Muscle of leg (tissue), 11 donors: Measurements from ENCODE around the gene PIAS3. TPM values are rescaled to one million over a fixed set of nuclear protein-coding genes. Genes with fewer than 3 reads are reported as not detected.
A peak's percentile ranks its signal among the peaks of the same experiment; 100 is the strongest.
"Not testable (repeated sequence)": the region's sequence is repeated elsewhere in the genome, so short reads cannot be mapped to it uniquely, and the experiment has no call there.

Source experiments
- DNase-seq: peaks from one replicate; pipeline ENCODE4 v3.0.0; 2013
- H3K27ac ChIP-seq: one replicate; pipeline ENCODE4 v1.5.1; 2013; ENCODE audit warnings: mild to moderate bottlenecking, low read length, control low read depth
- H3K27me3 ChIP-seq: one replicate; pipeline ENCODE4 v1.6.1; 2013; ENCODE audit warnings: low read length; ENCODE audit not compliant: control insufficient read depth, insufficient read depth
- H3K36me3 ChIP-seq: one replicate; pipeline ENCODE4 v1.6.1; 2013; ENCODE audit warnings: low read length; ENCODE audit not compliant: control insufficient read depth, insufficient read depth
- H3K4me1 ChIP-seq: one replicate; pipeline ENCODE4 v1.6.1; 2013; ENCODE audit warnings: low read length; ENCODE audit not compliant: control insufficient read depth, insufficient read depth
- H3K4me3 ChIP-seq: one replicate; pipeline ENCODE4 v1.5.1; 2013; ENCODE audit warnings: low read length, control low read depth
- H3K9me3 ChIP-seq: replicated peaks from 2 replicates; pipeline ENCODE4 v1.6.1; 2013; ENCODE audit warnings: low read depth, low read length; ENCODE audit not compliant: control insufficient read depth
- WGBS: methylation state at CpG from one replicate; pipeline ENCODE4 v1.1.5; 2013; ENCODE audit warnings: missing lambda C conversion rate; ENCODE audit not compliant: insufficient coverage; 5-methylcytosine and 5-hydroxymethylcytosine counted together
- polyA plus RNA-seq, 8 donors: library from polyadenylated mRNA; unstranded; fragments of 120-200 nt; gene quantifications; one replicate each; pipeline versions ENCODE4 v1.2.1 to v1.2.3, GENCODE V29; 2013; ENCODE audit warnings: inconsistent platforms in 1 of 8, low replicate concordance in 1 of 8; ENCODE audit not compliant: insufficient read length in 8 of 8, insufficient read depth in 1 of 8
- total RNA-seq: library from RNA; stranded (reverse); fragments of 120-200 nt; gene quantifications from one replicate; pipeline ENCODE4 v1.2.4, GENCODE V29; 2013

Gene PIAS3
- total and polyA plus RNA-seq, 9 donors, result 20.8 to 63.8 (median 46.7) TPM

- no peaks in the 10 kb centered on the region for H3K27me3 ChIP-seq
- WGBS, result 82% methylated on average over 7 of the region's 7 CpGs
Measured at GRCh38 chr1:145855426-145855948, 3.4 kb downstream of the PIAS3 start.

DNA sequence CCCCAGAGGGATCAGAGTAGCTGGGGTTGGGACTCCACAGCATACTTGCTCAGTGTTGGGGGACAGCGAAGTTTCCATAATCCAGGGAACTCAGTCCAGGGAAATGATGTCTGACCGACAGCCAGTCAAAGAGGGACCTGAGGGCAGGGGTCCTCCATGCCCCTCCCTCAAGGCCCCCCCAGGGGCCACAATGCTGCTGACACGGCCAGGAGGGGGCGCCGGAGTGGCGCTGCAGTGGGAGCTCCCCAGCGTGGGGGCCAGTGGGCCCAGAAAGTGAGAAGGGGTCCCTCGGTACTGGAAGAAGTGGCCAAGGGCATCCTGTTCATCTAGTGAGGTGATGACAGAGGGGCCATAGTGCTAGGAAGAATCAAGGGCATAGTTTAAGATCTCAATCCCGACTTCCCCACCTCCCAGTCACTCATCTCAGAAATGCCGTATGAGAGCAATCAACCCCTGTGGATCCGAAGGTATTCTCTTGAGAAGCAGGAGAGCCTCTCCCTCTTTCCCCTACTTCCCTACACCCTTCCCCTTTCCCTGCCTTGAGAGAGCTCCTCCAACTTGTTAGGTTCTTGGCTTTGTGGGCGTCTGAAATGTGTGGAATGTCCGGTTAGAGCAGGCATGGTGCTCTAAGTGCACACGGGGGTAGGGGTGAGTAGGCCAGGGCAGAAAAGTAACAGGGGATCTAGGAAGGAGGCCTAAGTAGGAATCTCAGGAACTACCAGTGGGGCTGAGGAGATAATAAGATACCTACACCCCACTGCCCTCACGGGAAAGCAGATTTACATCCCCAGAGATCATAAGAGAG, 9.3 kb downstream of the PIAS3 start:
- no peaks in the 10 kb centered on the region for H3K9me3 ChIP-seq
- WGBS, result 100% methylated on average over 1 of the region's 15 CpGs
- no peak for DNase-seq
- no peak overlapping the region for H3K27ac ChIP-seq
- peaks cover 64% of the 10 kb centered on the region for H3K36me3 ChIP-seq
- no peaks in the 10 kb centered on the region for H3K27me3 ChIP-seq
- peaks cover 10% of the 10 kb centered on the region for H3K4me1 ChIP-seq
- no peak overlapping the region for H3K4me3 ChIP-seq

More at GRCh38 chr1:145855426-145855948, 3.4 kb downstream of the PIAS3 start:
- Histone ChIP-seq H3K4me3 (no peak overlapping the region), H3K27ac (no peak overlapping the region), H3K9me3 (no peaks in the 10 kb centered on the region), H3K36me3 (peaks cover 68% of the 10 kb centered on the region), H3K4me1 (peaks cover 15% of the 10 kb centered on the region)
- DNase-seq, result no peak

DNA sequence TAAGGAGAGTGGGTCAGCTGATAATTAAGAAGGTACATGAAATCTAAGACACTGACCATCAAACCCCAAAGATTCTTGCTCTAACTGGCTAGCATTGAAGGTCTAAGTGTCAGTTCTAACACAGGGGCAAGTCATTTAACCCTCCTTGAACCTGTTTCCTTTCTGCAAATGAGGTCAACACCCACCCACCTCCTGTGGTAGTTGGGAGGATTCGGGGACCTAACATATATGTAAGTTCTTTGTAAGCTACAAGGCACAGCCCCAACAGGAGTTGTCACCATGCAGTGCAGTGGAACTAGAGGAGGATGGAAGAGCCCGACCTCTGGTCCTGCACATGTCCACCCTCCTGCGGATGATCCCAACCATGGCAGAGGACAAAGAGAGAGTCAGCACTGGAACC, 11.1 kb downstream of the PIAS3 start:
- no peak overlapping the region for H3K4me3 ChIP-seq
- no peak overlapping the region for H3K27ac ChIP-seq
- DNase-seq, result no peak
- H3K9me3 ChIP-seq, result no peaks in the 10 kb centered on the region
- H3K27me3 ChIP-seq, result no peaks in the 10 kb centered on the region
- WGBS, result 95% methylated on average over 2 of the region's 3 CpGs
- H3K4me1 ChIP-seq, result peaks cover 10% of the 10 kb centered on the region
- H3K36me3 ChIP-seq, result peaks cover 51% of the 10 kb centered on the region

GRCh38 chr1:145846201-145846612, 12.7 kb downstream of the PIAS3 start:
- H3K4me3 ChIP-seq, result peak overlapping the region; percentile 62
- WGBS, result 57% methylated on average over 1 of the region's 3 CpGs
- peaks cover 46% of the 10 kb centered on the region for H3K36me3 ChIP-seq
- H3K27ac ChIP-seq, result peak overlapping the region; percentile 83
- H3K9me3 ChIP-seq, result no peaks in the 10 kb centered on the region
- H3K4me1 ChIP-seq, result peaks cover 10% of the 10 kb centered on the region
- peak; percentile 54 for DNase-seq
- no peaks in the 10 kb centered on the region for H3K27me3 ChIP-seq

DNA sequence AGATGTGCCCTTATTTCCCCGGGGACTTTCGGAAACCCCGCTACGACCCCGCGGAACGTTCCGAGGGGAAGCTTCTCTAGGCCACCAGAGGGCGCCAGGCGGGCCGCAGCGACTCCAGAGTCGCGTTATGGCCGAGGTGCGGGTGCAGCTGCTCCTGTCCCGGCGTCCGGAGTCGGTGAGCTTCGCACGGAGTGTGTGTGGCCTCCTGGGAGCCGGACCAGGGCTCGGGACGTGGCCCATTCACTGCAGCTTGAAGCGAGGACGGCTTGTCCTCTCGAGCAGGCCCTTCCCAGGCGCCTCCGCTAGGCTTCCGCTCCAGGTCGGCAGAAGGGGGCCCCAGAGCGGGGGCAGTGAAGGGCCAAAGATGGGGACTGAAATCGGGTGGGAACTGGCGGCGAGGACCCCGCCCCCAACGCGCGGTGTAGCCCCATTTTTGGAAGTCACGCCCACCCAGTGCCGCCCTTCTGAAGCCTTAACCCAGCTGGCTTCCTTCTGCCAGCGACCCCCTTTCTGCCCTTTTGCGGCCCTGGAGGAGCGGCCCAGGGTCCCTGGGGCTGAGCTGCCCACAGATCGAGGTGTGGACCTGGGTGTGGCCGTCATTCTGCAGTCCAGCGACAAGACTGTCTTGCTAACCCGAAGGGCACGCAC, 13.2 kb downstream of the PIAS3 start, which contains the start of gene NUDT17:
NUDT17 (plus strand) TSS at position 117 of the 648 bp plus-strand sequence; CDS start at position 128, 11 bp downstream.
- peak; percentile 88 for DNase-seq
- Histone ChIP-seq H3K4me3 (peak within 1 kb of the TSS; percentile 62), H3K9me3 (no peaks in the 10 kb centered on the region), H3K27me3 (no peaks in the 10 kb centered on the region), H3K4me1 (peaks cover 10% of the 10 kb centered on the region), H3K36me3 (peaks cover 46% of the 10 kb centered on the region), H3K27ac (peak within 1 kb of the TSS; percentile 83)
- under 1% methylated on average over 50 of the region's 50 CpGs for WGBS

DNA sequence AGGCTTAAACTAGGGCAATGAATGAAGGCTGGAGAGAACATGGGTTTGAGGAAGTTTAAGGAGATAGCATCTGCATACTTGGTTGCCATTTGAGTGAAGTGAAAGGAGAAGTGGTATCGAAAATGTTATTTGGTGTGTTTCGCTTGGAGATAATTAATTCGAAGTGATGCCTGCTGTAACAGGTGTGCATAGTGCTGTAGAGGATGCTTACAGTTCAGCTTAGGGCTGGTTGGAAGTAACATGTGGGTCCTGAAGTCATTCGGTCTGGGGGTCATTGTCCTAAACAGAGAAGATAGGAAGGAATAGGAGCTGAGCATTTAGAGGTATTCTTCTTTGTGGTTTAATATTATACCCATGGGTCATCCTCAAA, 13.8 kb downstream of the PIAS3 start:
- peaks cover 42% of the 10 kb centered on the region for H3K36me3 ChIP-seq
- peak; percentile 46 for DNase-seq
- 12% methylated on average over 3 of the region's 4 CpGs for WGBS
- H3K27ac ChIP-seq, result no peak overlapping the region
- no peaks in the 10 kb centered on the region for H3K27me3 ChIP-seq
- peaks cover 10% of the 10 kb centered on the region for H3K4me1 ChIP-seq
- no peaks in the 10 kb centered on the region for H3K9me3 ChIP-seq
- H3K4me3 ChIP-seq, result peak overlapping the region; percentile 62

DNA sequence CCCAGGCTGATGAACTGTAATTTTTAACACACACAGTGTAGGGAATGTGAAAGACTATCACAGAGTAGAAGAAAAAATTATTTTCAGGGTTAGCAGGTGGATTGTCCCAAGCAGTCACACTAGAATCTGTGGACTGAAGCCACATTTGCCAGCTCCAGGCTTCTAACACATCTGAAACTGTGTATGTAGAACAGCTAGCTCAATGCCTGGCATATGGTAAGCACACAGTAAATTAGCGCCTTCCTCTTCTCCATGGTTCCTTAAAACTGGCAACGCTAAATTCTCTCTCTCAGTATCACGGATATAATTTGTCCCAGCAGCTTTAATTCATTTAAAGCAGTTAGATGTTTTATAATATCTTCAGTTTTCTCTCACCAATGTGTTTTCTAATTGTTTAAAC, 15.8 kb downstream of the PIAS3 start:
- Histone ChIP-seq H3K27me3 (no peaks in the 10 kb centered on the region), H3K27ac (no peak overlapping the region), H3K4me1 (peaks cover 10% of the 10 kb centered on the region), H3K4me3 (no peak overlapping the region), H3K9me3 (no peaks in the 10 kb centered on the region), H3K36me3 (peaks cover 41% of the 10 kb centered on the region)
- no CpG with 5 or more reads among the region's 3 CpGs for WGBS
- no peak for DNase-seq

DNA sequence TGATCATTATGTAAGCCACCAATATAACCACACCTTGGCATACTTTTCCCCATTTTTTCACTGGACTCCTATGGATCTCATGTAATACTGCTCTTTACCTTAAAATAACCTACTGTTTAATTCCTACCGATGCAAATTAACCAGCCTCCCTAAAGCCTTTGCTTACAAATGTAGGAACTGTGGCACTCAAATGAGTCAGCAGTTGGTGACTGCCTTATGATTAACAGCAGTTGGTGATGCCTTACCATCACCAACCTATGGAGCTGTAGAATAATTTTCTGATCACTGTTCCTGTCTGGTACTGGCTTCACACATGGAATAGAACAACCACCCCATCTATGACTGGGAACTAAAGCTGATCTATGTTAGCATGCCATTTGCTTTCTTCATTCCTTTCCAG, 21.2 kb downstream of the PIAS3 start:
- Histone ChIP-seq H3K4me3 (no peak overlapping the region), H3K9me3 (no peaks in the 10 kb centered on the region), H3K27me3 (no peaks in the 10 kb centered on the region), H3K36me3 (peaks cover 78% of the 10 kb centered on the region), H3K4me1 (no peaks in the 10 kb centered on the region), H3K27ac (no peak overlapping the region)
- no CpG with 5 or more reads among the region's 1 CpG for WGBS
- no peak for DNase-seq

GRCh38 chr1:145830810-145831209, 28.1 kb downstream of the PIAS3 start:
- WGBS, result 100% methylated on average over 2 of the region's 2 CpGs
- not testable (repeated sequence) for H3K9me3 ChIP-seq, H3K4me1 ChIP-seq, DNase-seq, H3K4me3 ChIP-seq, H3K27me3 ChIP-seq, H3K27ac ChIP-seq
- peaks cover 75% of the 10 kb centered on the region for H3K36me3 ChIP-seq

- DNase-seq, result no peak
- H3K4me3 ChIP-seq, result no peak overlapping the region
- H3K27ac ChIP-seq, result no peak overlapping the region
- no peaks in the 10 kb centered on the region for H3K27me3 ChIP-seq
- peaks cover 60% of the 10 kb centered on the region for H3K36me3 ChIP-seq
- H3K9me3 ChIP-seq, result no peaks in the 10 kb centered on the region
- H3K4me1 ChIP-seq, result peaks cover 3% of the 10 kb centered on the region
Measured at GRCh38 chr1:145828367-145829026, 30.4 kb downstream of the PIAS3 start.
